Superior temporal gyrus (tissue), 1 donor: ENCODE results near the gene MMP14.
A peak's percentile ranks its signal among the peaks of the same experiment; 100 is the strongest.

ENCODE experiments used
- DNase-seq: peaks from one replicate; pipeline ENCODE4 v3.0.0-alpha.2; 2016; ENCODE audit errors: extremely low spot score

The MMP14 gene

DNA sequence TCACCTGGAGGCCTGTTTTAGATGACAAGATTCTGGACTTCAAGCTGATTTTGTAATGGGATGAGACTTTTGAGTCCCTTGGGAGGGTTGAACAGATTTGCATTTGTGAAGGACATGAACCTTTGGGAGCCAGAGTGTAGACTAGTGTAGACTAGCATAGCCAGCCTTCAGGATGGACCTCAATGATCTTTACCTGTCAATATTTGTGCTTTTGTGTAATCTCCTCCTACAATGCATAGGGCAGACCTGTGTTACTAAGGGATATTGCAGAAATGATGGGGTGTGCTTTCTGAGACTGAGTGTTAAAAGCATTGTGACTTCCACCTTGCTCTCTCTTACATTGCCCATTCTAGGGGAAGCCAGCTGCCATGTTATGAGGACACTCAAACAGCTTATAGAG is 25.3 kb downstream of the MMP14 start:
- DNase-seq: no peak

DNA sequence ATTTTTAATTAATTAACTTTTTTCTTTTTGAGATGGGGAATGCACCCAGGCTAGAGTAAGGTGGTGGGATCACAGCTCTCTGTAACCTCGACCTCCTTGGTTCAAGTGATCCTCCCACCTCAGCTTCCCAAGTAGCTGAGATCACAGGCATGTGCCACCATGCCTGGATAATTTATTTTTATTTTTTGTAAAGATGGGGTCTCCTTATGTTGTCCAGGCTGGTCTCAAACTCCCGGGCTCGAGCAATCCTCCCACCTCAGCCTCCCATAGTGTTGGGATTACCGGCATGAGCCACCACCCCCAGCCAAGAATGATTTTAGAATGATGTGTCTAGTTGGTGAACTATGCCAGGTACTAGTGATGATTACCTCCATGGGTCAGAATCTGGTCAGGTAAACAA is 28.6 kb downstream of the MMP14 start:
- DNase-seq: no peak

DNA sequence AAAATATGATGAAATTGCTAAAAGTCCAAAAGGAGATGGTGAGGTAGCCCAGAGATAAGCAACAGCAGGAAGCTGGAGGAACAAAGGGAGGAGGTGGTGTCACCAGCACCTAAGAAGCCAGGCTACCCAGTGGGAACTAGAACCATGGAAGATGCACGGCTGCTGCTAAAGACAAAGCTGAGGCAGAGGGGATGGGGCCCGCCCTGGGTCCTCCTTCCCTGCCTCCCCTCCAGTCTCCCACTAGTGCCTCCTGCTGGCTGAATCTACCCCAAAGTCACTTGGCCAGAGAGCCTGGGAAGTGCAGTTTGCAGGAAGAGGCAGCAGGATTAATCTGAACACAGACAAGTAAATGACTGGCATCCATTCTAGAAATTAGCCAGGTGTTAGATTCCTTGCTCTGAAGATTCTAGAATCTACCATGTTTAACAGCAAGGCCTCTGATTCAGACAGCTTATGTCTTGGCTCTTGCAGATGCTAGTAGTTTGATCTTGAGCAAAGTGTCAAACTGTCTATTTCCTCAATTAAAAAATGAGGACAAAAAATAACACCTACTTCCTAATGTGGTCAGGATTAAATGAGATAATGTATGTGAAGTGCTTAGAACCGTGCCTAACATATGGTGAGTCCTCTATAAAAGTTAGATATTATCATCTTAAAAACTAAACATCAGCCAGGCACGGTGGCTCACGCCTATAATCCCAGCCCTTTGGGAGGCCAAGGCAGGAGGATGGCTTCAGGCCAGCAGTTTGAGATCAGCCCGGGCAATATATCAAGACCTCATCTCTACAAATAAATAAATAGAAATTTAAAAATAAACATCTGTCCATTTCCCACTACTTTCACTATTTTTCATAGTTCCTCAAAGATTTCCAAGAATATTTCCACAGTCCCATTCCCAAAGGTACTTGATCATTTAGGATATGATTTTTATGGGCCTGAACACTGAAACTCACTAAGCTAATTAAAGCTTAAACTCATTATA is 29.3 kb downstream of the MMP14 start:
- DNase-seq: no peak

DNA sequence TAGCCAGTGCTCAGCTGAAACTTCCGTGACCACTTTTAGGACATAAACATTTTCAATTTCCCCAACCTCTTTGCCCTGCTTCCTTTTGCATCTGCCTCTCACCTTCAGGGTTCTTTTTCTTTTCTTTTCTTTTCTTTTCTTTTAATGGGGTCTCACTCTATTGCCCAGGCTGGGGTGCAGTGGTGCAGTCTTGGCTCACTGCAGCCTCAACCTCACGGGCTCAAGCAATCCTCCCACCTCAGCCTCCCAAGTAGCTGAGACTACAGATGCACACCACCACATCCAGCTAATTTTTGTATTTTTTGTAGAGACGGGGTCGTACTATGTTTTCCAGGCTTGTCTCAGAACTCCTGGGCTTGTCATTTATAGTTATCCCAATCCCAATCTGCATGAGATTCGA is 30.5 kb downstream of the MMP14 start:
- no peak for DNase-seq

DNA sequence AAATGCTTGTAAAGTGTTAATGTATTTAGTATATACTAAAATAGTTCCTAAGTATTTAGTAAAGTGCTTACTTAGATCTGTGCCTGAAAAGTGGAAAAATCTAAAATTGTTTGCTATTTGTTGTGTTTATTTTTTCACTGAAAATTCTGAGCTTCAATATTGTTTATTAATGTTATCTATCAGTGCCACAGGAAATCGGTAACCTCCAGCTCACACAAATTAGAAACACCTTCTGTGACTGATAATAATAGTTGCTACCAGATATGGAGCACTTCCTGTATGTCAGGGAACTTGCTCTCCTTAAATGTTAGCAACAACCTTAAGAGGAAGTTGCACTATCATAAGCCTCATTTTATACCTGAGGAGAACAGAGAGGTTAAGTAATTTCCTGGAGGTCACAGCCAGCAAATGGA is 34.4 kb downstream of the MMP14 start:
- DNase-seq: no peak

DNA sequence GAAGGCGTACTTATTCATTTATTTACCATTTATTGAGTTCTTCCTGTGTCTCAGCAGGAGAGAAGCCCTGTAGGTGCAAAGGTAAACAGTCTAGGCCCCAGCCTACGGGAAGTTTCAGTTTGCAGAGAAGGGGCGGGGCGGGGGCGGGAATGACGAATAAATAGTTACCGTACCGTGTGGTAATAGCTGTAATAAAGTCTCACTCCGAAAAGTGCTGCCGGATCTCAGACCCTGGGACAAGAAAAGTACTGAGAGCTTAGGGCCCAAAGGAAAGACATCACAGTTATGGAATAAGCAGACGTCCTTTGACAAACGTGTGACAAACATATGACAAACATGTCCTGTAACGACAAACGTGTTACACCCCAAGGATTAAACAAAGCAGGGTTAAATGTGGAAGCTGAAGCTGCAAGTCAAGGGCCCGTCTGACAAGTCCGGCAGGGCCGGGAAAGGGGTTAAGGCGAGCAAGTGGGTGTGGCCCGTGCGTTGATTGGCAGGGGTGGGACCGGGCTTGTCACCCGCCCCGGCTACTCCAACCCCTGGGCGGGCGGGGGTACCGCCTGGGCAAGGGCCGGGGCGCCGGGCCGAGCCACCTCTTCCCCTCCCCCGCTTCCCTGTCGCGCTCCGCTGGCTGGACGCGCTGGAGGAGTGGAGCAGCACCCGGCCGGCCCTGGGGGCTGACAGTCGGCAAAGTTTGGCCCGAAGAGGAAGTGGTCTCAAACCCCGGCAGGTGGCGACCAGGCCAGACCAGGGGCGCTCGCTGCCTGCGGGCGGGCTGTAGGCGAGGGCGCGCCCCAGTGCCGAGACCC is 35.0 kb downstream of the MMP14 start, which contains the start of gene LRP10:
Gene LRP10 (plus strand): TSS at position 517 of the 809 bp plus-strand sequence. CDS start 564 bp downstream, outside the sequence.
- DNase-seq: peak; percentile 91

DNA sequence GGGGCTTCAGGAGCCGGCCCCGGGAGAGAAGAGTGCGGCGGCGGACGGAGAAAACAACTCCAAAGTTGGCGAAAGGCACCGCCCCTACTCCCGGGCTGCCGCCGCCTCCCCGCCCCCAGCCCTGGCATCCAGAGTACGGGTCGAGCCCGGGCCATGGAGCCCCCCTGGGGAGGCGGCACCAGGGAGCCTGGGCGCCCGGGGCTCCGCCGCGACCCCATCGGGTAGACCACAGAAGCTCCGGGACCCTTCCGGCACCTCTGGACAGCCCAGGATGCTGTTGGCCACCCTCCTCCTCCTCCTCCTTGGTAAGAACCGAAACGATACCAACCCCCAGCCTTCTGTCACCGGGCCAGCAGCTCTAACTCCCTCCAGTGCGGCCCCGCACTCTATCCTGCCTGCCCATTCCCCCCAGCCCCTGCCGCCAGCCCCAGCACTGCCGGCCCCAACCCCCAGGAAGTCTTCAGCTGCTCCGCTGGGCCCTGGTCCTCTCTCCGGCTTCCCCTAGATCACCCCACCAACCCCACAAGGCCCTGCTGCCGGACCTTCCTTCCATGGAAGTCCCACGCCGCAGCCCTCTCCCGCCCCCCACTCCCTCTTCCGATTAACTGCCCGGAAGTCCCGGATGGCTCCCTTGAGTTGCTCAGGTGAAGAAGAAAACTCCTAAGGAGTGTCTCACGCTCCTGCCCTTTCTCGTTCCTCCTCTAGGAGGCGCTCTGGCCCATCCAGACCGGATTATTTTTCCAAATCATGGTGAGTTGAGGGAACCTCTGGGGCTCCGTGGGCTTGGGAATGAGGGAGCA is 35.8 kb downstream of the MMP14 start:
- peak; percentile 84 for DNase-seq

DNA sequence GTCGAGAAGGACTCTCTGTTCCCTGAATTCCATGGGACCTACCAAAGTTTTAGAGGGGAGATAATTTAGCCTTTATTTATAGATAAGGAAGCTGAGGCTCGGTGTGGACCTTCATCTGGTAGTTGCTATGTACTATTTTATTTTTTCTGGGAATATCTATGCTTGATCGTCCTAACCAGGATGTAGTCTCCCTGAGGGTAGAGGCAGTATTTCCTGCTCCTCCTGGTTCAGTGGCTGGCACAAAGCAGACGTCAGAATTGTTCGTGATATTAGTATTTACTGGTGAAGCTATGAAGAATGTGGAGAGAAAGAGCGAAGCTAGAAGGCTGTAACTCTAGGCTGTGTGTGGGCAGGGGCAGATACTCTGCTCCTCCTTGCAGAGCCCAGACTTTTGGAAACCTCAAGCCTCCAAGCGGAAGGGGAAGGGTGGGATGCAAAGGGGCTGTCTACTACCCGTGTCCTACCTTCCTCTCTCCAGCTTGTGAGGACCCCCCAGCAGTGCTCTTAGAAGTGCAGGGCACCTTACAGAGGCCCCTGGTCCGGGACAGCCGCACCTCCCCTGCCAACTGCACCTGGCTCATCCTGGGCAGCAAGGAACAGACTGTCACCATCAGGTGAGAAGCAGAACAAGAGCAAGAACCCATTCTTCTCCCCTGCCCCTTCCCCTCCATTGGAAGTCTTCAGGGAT is 36.6 kb downstream of the MMP14 start:
- DNase-seq: no peak

DNA sequence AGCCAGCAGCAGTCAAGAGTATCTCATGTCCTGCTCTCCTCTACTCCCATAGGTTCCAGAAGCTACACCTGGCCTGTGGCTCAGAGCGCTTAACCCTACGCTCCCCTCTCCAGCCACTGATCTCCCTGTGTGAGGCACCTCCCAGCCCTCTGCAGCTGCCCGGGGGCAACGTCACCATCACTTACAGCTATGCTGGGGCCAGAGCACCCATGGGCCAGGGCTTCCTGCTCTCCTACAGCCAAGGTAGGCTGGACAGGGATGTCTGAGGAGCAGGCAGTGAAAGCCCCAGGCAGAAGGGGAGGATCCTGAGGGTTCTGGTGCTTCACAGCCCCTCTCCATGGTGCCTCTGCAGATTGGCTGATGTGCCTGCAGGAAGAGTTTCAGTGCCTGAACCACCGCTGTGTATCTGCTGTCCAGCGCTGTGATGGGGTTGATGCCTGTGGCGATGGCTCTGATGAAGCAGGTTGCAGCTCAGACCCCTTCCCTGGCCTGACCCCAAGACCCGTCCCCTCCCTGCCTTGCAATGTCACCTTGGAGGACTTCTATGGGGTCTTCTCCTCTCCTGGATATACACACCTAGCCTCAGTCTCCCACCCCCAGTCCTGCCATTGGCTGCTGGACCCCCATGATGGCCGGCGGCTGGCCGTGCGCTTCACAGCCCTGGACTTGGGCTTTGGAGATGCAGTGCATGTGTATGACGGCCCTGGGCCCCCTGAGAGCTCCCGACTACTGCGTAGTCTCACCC is 38.8 kb downstream of the MMP14 start:
- no peak for DNase-seq

DNA sequence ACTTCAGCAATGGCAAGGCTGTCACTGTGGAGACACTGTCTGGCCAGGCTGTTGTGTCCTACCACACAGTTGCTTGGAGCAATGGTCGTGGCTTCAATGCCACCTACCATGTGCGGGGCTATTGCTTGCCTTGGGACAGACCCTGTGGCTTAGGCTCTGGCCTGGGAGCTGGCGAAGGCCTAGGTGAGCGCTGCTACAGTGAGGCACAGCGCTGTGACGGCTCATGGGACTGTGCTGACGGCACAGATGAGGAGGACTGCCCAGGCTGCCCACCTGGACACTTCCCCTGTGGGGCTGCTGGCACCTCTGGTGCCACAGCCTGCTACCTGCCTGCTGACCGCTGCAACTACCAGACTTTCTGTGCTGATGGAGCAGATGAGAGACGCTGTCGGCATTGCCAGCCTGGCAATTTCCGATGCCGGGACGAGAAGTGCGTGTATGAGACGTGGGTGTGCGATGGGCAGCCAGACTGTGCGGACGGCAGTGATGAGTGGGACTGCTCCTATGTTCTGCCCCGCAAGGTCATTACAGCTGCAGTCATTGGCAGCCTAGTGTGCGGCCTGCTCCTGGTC is 39.4 kb downstream of the MMP14 start:
- no peak for DNase-seq

DNA sequence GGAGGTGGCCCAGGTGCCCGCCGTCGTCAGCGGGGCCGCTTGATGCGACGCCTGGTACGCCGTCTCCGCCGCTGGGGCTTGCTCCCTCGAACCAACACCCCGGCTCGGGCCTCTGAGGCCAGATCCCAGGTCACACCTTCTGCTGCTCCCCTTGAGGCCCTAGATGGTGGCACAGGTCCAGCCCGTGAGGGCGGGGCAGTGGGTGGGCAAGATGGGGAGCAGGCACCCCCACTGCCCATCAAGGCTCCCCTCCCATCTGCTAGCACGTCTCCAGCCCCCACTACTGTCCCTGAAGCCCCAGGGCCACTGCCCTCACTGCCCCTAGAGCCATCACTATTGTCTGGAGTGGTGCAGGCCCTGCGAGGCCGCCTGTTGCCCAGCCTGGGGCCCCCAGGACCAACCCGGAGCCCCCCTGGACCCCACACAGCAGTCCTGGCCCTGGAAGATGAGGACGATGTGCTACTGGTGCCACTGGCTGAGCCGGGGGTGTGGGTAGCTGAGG is 40.7 kb downstream of the MMP14 start:
- DNase-seq: no peak

DNA sequence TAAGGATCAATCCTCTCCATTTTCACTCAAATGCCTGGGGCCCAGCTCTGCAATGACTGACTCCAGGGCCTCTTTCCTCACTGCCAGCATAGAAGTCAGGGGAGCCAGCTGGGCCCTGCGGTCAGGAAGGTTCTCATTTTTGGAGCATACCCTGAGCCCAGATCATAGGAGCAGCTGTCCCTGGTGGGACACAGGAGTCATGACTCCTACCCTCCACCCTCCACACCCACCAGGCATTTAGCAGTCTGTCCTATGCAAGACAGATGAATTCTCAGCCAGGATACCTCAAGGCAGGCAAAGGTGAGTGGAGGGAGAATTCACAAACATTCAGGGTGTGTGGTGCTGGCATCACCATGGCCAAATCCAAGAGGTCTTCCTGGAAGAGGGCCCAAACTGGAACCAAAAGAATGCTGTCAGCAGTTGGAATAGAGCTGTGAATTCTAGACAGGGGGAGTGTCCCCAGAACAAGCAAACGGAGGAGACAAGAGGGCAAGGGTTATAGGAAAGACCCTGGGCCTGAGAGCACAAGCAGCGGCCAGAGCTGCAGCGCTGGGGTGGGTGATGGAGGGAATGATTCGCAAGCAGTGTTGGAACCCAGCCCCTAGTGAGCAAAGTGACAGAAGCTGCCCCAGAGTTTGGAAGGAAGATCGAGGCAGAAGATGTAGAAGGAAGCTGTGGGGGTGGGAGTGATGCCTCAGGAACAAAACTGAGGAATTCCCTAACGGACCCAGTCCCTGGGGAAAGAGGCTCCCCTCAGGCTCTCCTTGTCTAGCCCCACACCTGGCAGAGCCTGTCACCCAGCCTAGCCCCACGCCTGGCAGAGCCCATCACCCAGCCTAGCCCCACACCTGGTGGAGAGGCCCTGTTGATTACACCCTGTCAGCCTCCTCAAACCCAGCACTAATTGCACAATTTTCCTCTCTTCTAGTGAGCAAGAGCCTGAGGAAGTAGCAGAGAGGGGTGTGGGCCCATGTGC is 42.2 kb downstream of the MMP14 start:
- DNase-seq: no peak

DNA sequence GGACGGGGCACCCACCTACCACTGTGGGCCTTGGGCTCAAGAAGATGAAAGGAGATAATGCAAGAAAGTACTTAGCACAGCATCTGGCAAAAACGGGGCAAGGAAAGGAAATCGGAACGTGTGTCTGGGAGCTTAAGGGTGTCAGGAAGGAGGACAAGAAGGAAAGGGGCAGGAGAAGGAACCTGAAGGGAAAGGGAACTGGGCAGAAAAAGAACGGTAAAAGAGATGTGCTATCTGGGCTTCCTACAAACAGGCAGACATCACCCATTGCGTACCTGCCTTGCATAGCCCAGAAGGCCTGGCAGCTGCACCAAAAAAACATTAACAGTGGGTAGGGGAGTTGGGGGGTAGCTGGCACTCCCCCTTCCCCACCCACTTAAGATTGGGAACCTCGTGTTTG is 45.7 kb downstream of the MMP14 start:
- DNase-seq: no peak

DNA sequence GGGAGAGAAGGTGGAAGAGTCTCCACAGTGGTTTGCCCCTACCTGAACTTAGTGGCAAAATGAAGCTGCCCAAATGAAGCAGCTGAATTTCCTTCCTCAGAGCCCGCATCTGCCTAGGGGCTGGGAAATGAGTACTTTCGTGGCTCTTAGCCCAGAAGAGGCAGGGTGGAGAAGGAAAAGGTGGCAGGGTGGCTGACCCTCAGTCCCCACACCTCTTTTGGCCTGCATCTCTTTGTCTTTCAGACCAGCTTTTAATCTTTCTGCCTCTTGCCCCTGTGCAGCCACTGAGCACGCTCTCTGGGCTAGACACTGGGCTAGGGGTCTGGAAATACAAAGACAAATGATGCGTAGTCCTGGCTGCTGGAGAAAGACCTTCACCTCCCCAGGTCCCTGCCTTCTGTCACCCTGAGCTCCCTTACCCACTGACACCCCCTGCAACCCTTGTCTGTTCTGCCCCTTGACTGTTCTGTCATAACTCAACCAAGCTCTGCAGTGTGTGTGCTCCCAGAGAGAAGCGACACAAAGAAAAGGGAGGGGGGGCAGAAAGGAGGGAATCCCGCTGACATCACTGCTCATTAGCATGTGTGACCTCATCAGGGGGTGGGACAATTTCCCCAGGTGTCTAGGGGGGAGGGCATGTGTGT is 46.3 kb downstream of the MMP14 start:
- no peak for DNase-seq

DNA sequence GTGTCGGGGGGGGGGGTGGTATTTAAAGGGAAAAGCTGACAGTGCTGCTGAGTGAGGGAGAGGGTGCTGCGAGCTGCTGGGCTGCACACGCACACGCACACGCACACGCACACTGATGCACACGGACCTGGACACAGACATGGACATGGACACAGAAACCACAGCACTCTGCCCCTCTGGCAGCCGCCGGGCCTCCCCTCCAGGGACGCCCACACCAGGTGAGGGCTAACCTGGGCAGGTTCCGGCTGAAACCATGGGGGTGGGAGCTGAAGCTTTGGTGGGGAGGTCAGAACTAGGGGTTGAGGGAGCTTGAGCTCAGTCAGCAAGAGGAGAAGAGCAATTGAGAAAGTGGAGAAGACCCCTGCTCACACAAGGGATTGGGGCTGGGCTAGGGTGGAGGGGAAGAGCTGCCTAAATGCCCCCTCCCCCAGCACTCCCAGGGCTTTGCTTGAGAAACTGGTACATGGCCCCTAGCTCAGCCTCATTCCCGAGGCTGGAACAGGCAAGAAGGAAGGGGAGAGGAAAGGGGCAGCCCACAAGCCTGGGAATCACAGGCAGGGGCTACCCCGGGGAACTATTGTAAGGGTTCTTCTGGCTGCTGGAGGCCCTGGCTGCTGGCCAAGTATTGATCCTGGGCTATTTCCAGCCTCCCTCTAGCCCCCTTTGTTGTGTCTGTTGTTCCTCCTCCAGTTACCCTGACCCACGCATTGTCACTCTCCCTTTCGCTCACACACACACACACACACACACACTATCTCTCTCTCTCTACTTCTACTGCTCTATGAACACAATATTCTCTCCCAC is 47.0 kb downstream of the MMP14 start, which contains the start of gene REM2:
Gene REM2 (plus strand): TSS at position 50 of the 804 bp plus-strand sequence. CDS start 66 bp downstream, at position 116.
- no peak for DNase-seq

DNA sequence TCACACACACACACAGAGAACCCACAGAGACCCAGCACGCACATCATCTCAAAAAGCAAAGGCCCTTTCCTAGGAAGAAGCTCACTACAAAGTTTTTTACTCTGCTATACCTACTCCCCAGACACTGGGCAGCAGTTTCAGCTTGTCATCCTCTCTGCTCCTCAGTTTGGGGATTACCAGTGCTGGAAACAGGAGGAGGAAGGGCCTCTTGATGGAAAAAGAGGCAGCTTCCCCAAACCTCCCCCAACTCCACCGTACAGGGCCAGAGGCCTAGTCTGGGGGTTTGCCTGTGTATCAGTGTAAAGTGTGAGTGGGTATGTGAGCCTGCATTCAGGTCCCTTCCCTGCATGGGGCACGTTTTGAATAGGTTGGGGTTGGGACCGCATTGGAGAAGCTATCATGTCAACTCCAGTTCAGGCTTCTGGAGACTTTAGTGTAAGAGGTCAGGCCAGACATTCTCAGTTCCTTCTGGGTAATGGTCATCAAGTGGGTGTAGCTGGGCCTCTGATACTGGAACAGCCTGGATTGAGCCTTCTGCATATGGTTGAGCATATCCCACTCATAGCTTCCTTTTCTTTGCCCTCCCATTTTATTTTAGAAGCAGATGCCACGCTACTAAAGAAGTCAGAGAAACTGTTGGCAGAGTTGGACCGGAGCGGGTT is 47.8 kb downstream of the MMP14 start:
- no peak for DNase-seq
